Dedifferentiated amniotic fluid mesenchymal stem cell (primary cell): Measurements from ENCODE around the gene PTH1R.

Experiments
- DNase-seq: peaks from one replicate; pipeline ENCODE4 v3.0.0-alpha.2; 2016; ENCODE audit errors: extremely low spot score

PTH1R gene

DNA sequence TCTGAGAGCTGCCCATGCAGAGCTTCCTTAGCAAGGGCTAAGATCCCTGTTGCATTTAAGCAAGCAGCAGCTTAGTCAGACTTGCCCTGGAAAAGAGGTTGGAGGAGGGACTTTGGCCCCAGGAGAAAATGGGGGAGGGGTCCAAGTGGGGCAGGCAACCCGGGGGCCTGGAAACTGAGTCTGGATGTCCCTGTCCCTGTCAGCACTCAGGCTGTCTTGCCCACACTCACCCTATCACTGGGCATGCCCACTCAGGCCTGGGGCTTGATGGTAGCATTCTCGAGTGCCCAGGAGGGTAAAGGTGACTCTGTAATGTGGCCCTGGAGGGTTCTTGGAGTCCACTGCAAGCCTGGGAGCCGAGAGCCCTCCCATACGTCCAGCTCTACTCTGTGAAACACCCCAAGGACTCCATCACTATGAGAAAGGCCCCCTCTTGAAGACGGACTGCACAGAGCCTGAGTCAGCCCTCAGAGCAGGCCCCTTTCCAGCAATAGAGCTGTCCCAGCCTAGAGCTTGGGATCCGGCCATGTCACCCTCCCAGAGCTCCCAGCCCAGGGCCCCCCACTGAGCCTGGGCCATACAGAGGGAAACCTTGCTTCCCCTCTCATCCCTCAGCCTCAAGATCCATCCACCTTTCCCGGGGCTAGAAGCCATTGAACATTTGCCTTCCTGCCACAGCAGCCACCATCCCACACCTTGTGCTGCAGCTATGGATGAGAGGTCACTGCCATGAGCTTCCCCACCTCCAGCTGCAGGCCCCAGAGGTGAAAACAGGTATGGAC, 27.6 kb upstream of the PTH1R start:
- DNase-seq = no peak

DNA sequence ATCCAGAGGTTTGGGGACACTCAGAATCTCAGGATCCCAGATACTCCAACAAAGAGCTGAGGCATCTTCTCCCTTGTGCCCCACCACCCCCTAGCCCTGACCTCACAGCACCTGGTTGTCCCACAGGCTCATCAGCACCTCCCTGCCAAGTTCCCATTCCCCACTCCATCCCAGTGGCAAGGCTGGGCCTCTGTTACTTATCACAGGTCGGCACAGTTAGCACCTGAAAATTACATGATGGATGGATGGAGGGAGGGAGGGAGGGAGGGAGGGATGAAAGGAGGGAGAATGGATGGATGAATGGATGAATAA, 27.1 kb upstream of the PTH1R start:
- DNase-seq = no peak

DNA sequence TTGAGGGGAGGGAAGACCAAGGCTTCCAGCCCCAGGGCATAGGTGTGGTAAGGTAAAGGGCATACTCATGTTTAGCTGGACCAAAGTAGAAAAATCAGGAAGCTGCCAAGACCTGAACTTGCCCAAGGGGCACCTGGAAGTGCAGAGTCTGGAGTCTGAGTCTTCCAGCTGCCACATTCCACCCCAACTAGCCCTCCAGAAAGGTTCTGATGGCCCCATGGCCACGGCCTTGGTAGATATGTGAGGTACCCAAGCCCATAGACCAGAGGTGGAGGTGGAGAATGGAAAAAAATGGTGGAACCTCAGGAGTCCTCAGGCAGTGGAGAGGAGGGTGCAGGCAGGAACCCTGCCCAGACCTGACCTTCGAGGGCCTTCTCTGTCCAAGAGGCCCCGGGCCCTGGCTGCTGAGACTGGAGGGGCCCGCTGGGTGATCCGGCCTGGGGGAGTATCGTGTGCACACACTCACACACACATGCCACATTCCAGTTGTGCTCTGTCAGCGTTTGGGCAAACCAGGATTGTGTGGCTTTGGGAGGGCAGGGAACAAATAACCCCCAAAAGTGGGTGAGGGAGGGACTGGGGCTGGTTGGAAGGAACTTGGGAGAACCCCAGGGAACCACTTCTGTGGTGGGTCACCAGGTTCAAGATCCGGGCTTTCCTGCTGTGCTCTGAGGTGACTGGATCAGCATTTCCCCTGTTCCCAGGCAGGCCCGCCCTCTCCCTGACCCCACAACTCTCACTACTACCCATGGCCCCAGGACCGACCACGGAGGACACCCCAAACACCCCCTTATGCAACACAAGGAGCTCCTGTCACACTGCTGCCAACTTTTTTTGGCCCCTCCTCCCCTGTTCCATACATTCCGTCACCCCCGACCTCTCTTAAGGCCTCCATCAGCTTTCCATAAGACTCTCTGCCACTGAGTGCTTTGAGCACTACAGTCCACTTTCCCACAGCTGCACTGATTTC, 25.9 kb upstream of the PTH1R start:
- DNase-seq = no peak

DNA sequence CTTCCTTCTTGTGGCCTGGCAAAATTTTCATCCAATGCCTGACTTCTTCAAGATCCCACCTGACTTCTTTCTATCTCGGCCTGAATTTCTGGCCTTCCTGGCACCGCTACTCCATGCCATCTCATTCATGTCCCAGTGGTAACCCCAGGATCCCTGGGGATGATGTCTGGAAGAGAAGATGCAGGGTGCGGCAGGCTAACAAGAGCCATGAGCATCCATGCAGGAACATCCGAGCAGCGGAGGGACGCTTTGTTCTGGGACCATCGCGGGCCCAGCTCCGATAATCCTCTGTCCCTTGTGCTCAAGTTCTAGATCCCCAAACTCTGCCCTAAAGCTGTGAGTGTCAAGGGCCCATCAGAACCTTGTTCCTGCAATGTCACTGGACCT, 25.2 kb upstream of the PTH1R start:
- no peak for DNase-seq

DNA sequence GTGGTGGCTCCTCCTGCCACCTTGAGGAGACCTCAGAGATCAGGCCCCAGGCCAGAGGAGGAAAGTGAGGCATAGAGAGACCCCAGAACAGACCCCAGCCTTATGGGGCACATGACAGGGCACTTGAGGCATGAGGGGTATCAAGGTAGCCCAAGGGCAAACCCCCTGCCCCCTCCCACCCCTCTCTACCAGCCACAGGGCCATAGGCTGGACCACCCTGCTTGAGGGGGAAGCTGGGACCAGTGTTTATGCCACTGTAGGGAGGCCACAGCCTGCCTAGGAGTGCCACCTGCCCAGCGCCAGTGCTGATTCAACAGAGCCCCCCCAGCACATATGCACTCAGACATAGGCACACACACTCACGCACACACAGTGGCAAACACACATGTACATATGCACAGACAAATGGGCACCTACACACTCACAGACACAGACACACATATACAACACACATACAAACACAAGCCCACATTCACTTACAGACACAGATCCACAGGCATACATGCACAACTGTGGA, 24.6 kb upstream of the PTH1R start:
- DNase-seq = no peak

DNA sequence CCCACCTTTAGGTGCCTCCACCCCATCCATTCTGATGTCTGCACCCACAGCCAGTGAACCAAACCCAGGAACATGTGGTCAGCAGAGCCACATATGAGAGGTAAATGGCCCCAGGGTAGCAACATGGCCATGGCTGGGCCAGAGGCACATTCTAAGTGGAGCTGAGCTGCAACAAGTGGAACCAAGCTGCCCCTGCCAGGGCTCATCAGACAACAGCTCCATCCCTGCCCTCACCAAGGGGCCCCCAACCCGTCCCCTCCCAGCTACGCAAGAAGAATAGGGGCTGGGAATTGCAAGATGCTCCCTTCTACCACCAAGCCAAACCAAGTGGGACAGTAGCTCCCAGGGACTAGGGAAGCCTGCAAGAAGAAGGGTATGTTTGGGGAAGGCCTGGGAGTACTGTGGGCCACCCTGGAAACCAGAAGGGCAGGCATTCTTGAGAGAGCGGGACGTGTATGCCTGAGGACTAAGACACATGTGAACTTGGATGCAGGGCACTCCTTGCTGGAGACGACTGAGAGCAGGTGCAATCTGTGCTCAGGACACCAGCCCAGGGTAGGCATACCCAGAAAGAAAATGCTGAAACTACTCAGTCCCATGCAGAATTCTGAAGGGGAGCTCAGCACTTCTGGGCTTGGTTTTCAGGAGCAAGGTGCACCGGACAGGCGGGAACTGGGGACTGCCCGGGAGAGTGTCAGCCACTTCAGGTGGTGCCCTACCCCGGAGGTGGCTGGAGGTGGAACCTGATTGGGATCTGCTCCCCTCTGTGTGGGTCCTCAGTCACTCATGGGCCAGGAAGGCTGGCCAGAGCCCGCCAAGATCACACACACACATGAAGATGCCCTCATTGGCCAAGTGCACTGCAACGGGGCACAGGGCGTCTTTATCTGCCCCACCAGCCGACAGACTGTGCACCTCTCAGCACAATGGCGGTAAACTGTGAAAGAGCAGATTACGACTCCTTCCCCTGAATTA, 23.8 kb upstream of the PTH1R start:
- no peak for DNase-seq

GRCh38 chr3:46854555-46854991, 22.9 kb upstream of the PTH1R start:
- no peak for DNase-seq

DNA sequence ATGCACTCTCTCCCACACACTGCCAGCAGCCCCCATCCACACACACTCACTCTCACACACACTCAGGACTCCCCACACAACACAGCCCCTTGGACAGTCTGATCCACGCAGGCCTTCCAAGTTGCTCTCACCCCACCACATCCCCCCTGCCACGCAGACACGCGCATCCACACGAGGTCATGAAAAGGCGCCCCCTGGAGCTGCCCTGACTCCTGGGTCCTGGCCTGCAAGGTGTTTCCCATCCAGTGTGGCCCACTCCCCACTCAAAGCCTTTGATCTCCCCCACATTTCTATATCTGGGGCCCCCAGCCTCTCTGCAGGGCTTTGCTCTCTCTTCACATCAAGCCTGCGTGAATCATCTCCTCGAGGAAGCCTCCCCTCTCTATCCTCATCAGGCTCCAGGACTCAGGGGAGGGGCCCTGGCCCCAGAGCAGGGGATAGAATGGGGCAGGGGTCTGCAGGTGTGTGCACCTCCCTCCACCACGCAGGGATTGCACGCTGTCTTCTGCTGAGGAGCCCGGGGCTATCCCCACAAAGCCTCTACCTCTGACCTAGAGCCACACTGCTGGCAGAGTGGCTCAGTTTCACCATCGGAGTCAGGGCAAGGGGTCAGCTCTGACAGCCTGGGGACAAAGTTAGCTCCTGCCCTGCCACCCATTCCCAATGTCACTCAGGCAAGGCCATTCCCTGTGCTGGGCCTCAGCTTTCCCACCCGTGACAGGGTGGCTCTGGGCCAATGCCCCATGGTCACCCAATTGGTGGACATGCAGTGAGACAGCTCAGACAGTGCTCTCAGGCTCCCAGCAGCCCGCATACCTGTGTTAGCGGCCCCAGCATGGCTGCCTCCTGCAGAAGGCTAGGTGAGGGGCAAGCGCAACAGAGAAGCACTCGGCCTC, 20.7 kb upstream of the PTH1R start:
- DNase-seq = no peak

- no peak for DNase-seq
Observed at GRCh38 chr3:46857485-46858341, 19.8 kb upstream of the PTH1R start.

GRCh38 chr3:46858456-46858855, 19.1 kb upstream of the PTH1R start:
- DNase-seq = no peak

GRCh38 chr3:46859001-46859710, 18.4 kb upstream of the PTH1R start:
- DNase-seq = no peak

- DNase-seq = no peak
Observed at GRCh38 chr3:46860017-46860809, 17.3 kb upstream of the PTH1R start.

DNA sequence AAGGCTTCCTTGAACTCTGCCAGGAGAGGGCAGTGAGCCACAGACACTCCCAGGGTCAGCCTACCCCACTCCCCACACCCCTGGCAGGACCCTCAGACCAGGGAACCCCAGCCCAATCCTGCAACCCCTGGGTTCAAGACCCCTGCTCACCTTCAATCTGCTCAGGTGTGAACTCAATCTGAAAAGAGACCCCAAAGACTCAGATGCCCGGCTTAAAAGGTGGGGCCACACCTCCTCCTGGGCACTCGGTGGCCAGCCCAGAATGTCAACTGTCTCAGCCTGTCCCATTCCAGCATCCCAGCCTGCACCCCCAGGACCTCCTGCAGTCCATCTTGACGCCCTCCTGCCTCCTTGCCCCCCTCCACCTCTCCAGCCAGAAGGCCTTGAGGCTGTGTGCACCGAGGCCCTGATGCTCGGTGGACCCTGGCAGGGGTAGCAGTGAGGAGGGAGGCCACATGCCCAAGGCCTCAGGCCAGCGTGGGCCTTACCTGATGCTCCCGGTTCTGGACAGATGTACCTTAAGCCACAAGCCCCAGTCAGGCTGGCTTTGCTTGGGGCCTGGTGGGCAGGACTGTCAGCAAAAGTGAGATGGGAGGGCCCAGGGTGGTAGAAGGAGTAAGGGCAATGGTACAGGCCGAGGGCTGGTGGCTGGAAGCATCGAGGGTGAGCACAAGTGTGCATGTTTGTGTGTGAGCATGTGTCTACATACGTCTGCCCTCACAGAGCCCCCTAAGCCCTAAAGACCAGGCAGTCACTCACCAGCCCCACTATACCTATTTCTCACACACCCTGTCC, 16.5 kb upstream of the PTH1R start:
- no peak for DNase-seq

GRCh38 chr3:46861605-46862368, 15.7 kb upstream of the PTH1R start:
- DNase-seq = no peak

DNA sequence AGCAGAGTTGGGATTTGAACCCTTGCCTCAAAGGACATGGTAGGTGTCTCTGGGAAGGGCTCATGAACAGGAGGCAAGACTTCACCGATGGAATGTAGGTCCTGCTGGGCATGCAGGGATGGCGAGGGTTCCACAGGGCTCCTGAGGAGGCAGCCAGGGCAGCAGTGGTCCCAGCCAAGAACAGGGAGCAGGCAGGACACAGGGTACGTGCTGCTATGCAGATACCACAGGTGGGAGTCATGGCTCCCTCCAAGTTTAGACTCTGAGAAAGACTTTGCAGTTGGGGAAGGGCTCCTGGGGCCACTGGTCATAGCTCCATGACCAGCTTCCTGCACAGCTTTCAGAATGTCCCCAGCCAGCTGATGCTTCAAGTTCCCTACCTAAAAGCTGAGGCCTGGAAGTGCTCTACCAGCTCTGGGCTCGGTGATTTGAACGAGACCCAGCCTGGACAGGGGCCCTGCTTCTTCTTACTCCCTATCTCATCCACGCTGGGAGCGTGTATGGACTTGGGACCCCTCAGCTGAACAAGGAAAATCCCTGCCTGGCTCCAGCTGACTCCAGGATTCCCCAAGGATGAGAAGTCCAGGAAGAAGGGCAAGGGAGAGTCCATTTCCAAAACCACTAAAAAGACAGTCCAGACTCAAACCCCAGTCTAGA, 15.0 kb upstream of the PTH1R start:
- DNase-seq = no peak

DNA sequence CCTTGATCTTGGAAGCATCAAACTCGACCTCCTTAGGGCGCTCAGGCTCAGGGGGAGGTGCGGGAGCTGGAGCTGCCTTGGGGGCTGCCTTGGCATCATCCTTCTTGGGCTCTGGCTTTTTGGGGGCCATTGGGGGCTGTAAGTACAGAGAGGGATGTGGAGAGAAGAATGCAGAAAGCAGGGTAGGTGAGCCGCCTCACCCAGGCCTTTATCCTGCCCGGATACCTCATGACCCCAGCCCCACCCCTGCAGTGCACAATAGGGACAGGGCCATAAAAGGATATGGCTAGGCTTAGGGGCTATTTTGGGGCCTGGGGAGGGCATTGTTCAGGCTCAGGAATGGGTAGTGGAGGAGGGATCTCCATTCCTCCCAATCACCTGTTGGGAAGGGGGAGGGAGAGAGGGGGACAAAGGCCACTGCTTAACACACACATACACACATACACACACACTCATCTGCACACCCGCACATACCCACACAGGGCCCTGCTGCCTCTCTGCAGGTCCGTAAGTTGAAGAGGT, 14.2 kb upstream of the PTH1R start, which contains the start of gene MYL3:
MYL3 (minus strand) TSS at position 184 of the 522 bp plus-strand sequence; CDS start at position 130, 54 bp downstream.
- no peak for DNase-seq
